ENCODE results near the gene MNT. TPM values are rescaled to one million over a fixed set of nuclear protein-coding genes. Genes with fewer than 3 reads are reported as not detected.

MNT gene
- total and polyA plus RNA-seq, 9 of the 15 experiments (the other 6 are each of a cell fraction or from before 2014, with no cell fraction given): 0.18 to 23.8 (median 5.3) TPM

DNA sequence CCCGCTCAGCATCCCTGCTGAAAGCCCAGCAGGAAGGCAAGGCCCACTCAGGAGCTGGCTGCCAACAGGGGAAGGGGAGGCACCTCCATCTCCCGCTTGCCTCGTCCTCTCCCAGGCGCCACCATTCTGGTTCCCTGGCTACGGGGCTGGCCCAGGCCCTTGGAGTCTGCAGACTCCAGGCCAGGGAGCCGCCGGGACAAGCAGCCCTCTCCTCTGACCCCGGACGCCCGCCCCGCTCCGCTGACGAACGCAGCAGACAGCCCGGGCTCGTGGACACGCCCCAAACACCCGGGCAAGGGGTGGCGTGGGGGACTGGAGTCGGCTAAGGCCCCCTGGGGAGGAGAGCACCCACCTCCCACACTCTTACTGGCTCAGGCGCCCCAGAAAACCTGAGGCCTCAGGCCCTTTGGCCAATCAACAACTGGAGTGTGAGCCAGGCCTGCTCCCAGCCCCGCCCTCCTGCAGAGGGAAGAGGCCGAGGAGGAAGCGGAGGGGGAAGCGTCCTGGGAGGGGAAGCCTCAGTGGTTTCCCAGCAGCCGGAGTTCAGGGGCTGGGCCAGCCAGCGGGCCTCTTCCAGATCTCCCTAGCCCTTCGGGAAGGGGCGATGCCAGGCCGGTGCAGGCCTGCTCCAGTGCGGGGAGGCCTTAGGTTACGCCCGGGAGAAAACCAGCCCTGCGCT lies 4.2 kb downstream of the MNT start (continued):
- TF ChIP-seq PTRF (tag; IDR thresholded peaks at IDR 0.05): no peak
- TF ChIP-seq SP2 (IDR thresholded peaks at IDR 0.05; ENCODE audit: extremely low read depth, low read depth, low read length, poor library complexity, severe bottlenecking): peak; percentile 37
- no peak for TF ChIP-seq ZSCAN29 (IDR thresholded peaks at IDR 0.05)
- no peak for TF ChIP-seq ZNF143 (CRISPR knock-in tag; IDR thresholded peaks at IDR 0.05)
- TF ChIP-seq XRCC5 (IDR thresholded peaks at IDR 0.05; ENCODE audit: low read depth, low read length): peak; percentile 37; the same call in 1 of the 2 replicates
- TF ChIP-seq SMAD4 (CRISPR knock-in tag; conservative IDR thresholded peaks at IDR 0.05): 0 out of 2 replicates have a peak, but pooled peaks have one; percentile 26
- TF ChIP-seq SAFB (IDR thresholded peaks at IDR 0.05; ENCODE audit: borderline replicate concordance, low read depth, low read length): peak; percentile 59; the same call in 1 of the 2 replicates
- TF ChIP-seq, protein P1, sequence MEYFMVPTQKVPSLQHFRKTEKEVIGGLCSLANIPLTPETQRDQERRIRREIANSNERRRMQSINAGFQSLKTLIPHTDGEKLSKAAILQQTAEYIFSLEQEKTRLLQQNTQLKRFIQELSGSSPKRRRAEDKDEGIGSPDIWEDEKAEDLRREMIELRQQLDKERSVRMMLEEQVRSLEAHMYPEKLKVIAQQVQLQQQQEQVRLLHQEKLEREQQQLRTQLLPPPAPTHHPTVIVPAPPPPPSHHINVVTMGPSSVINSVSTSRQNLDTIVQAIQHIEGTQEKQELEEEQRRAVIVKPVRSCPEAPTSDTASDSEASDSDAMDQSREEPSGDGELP (CRISPR knock-in tag; IDR thresholded peaks at IDR 0.05; ENCODE audit: borderline replicate concordance): peak; percentile 60; the same call in 1 of the 2 replicates
- TF ChIP-seq ZFX (CRISPR knock-in tag; IDR thresholded peaks at IDR 0.05): peak; percentile 50
- peak in 1 of 2 experiments; percentile 40; a peak in 1 of 4 replicates for TF ChIP-seq SIN3A (IDR thresholded peaks at IDR 0.05; ENCODE audit: borderline replicate concordance in 2 of 2, control insufficient read depth in 1 of 2, low read depth in 2 of 2, low read length in 2 of 2)

Data from K562 (cell line).